M059J (cell line): ENCODE measurements around the gene TTLL8. TPM values are rescaled to one million over a fixed set of nuclear protein-coding genes. Genes with fewer than 3 reads are reported as not detected.
"Not testable (repeated sequence)": the region's sequence is repeated elsewhere in the genome, so short reads cannot be mapped to it uniquely, and the experiment has no call there.

Experiments
- DNase-seq: peaks from one replicate; pipeline ENCODE4 v3.0.0-alpha.2; 2012; ENCODE audit warnings: low read depth
- total RNA-seq: library from RNA; depleted of rRNA; stranded (reverse); fragments of >200 nt; shearing (Covaris generic); gene quantifications from 2 replicates; pipeline ENCODE4 v1.2.3, GENCODE V29; 2014; rRNA removed

TTLL8 gene
- total RNA-seq, result not detected in 2 replicates

GRCh38 chr22:50058061-50058905 is at the start of gene TTLL8:
TSS of gene TTLL8 (minus strand) at chr22:50058298.
- DNase-seq, result no peak

- DNase-seq, result no peak
Measured at GRCh38 chr22:50107529-50107928, 49.4 kb upstream of the TTLL8 start.

- DNase-seq, result no peak
Measured at GRCh38 chr22:50105208-50106100, 47.4 kb upstream of the TTLL8 start.

- no peak for DNase-seq
Measured at GRCh38 chr22:50104141-50104544, 46.0 kb upstream of the TTLL8 start.

- DNase-seq, result no peak
Measured at GRCh38 chr22:50102946-50103345, 44.8 kb upstream of the TTLL8 start.

- no peak for DNase-seq
Measured at GRCh38 chr22:50101870-50102565, 43.9 kb upstream of the TTLL8 start.

GRCh38 chr22:50098052-50098451 is 40.0 kb upstream of the TTLL8 start:
- no peak for DNase-seq

- DNase-seq, result no peak
Measured at GRCh38 chr22:50092342-50092741, 34.2 kb upstream of the TTLL8 start.

GRCh38 chr22:50091092-50091768 is 33.1 kb upstream of the TTLL8 start:
- DNase-seq, result no peak

- no peak for DNase-seq
Measured at GRCh38 chr22:50090412-50090714, 32.3 kb upstream of the TTLL8 start.

- DNase-seq, result no peak
Measured at GRCh38 chr22:50089682-50090411, 31.7 kb upstream of the TTLL8 start, which contains the start of gene MOV10L1. TSS of gene MOV10L1 (plus strand) at chr22:50090006. CDS start at chr22:50090089, 83 bp downstream.

- no peak for DNase-seq
Measured at GRCh38 chr22:50089231-50089630, 31.1 kb upstream of the TTLL8 start.

GRCh38 chr22:50088096-50088495 is 30.0 kb upstream of the TTLL8 start:
- no peak for DNase-seq

- DNase-seq, result no peak
Measured at GRCh38 chr22:50087646-50088045, 29.5 kb upstream of the TTLL8 start.

- DNase-seq, result not testable (repeated sequence)
Measured at GRCh38 chr22:50086975-50087374, 28.9 kb upstream of the TTLL8 start.

- no peak for DNase-seq
Measured at GRCh38 chr22:50086526-50086925, 28.4 kb upstream of the TTLL8 start.

- peak; percentile 6 for DNase-seq
Measured at GRCh38 chr22:50085211-50085972, 27.3 kb upstream of the TTLL8 start, which contains the start of gene MLC1. TSS of gene MLC1 (minus strand) at chr22:50085426. CDS start at chr22:50084902, 524 bp downstream.

- no peak for DNase-seq
Measured at GRCh38 chr22:50084614-50085021, 26.5 kb upstream of the TTLL8 start.

- DNase-seq, result no peak
Measured at GRCh38 chr22:50084080-50084477, 26.0 kb upstream of the TTLL8 start.
